ENCODE results near the gene PDK4.

GRCh38 chr7:95550546-95550945 is 45.8 kb downstream of the PDK4 start:
- no peak for TF ChIP-seq CTCF (IDR thresholded peaks at IDR 0.05)
- TF ChIP-seq EP300 (IDR thresholded peaks at IDR 0.05) = no peak
